H1 (cell line): ENCODE results near the gene CACNA2D4.

Experiments
- ASH2L ChIP-seq: fragments of 200-600, 300-600 bp; sonication (generic); IDR thresholded peaks from one replicate; pipeline ENCODE4 v1.7.1; 2017; ENCODE audit warnings: low read length
- CBX5 ChIP-seq: fragments of 300-800, 300-1000 bp; sonication (generic); IDR thresholded peaks from 2 replicates; pipeline ENCODE4 v1.7.1; 2016; ENCODE audit warnings: antibody characterized with exemption, low read length, low read depth
- CEBPB ChIP-seq: IDR thresholded peaks from 2 replicates; pipeline ENCODE4 v1.6.1; 2012; ENCODE audit warnings: low read depth, low read length
- CTCF ChIP-seq, 3 experiments: IDR thresholded peaks; 1 replicate in 2 of 3; 2 replicates in 1 of 3; pipeline versions ENCODE4 v1.5.1 to v1.6.1; 2011; ENCODE audit warnings: low read length in 3 of 3, mild to moderate bottlenecking in 3 of 3, inconsistent platforms in 2 of 3, low read depth in 1 of 3, moderate library complexity in 1 of 3; ENCODE audit not compliant: insufficient read depth in 1 of 3; ENCODE audit errors: control extremely low read depth in 1 of 3
- EZH2 ChIP-seq: fragments of 200-600 bp; sonication (generic); IDR thresholded peaks from 2 replicates; pipeline ENCODE4 v1.7.1; 2012; ENCODE audit warnings: low read depth, mild to moderate bottlenecking, moderate library complexity, low read length, inconsistent platforms; ENCODE audit not compliant: severe bottlenecking
- HDAC2 ChIP-seq, 2 experiments: fragments of 300-600 bp in 1 of 2; sonication (generic) in 1 of 2; IDR thresholded peaks; 2 replicates each; pipeline ENCODE4 v1.6.1; 2011 to 2012; ENCODE audit warnings: low read depth in 2 of 2, low read length in 2 of 2, mild to moderate bottlenecking in 2 of 2, moderate library complexity in 2 of 2, borderline replicate concordance in 1 of 2, inconsistent platforms in 1 of 2
- NANOG ChIP-seq: IDR thresholded peaks from 2 replicates; pipeline ENCODE4 v1.6.1; 2011; ENCODE audit warnings: low read length, low read depth, mild to moderate bottlenecking, inconsistent platforms; ENCODE audit not compliant: insufficient read depth, poor library complexity, severe bottlenecking
- POLR2A ChIP-seq, 2 experiments: IDR thresholded peaks; 1 replicate in 1 of 2; 2 replicates in 1 of 2; pipeline ENCODE4 v1.6.1; 2011; ENCODE audit warnings: low read depth in 2 of 2, low read length in 2 of 2, mild to moderate bottlenecking in 2 of 2; ENCODE audit errors: control extremely low read depth in 1 of 2
- TAF1 ChIP-seq: IDR thresholded peaks from 2 replicates; pipeline ENCODE4 v1.6.1; 2011; ENCODE audit warnings: mild to moderate bottlenecking, low read depth, low read length

- TF ChIP-seq CTCF (IDR thresholded peaks at IDR 0.05; ENCODE audit: control extremely low read depth in 1 of 3, insufficient read depth in 1 of 3, low read depth in 1 of 3, low read length in 3 of 3) (no peak), HDAC2 (IDR thresholded peaks at IDR 0.05; ENCODE audit: borderline replicate concordance in 1 of 2, low read depth in 2 of 2, low read length in 2 of 2) (no peak), POLR2A (IDR thresholded peaks at IDR 0.05; ENCODE audit: control extremely low read depth in 1 of 2, low read depth in 2 of 2, low read length in 2 of 2) (no peak), ASH2L (no peak), CBX5 (no peak), EZH2 (no peak), NANOG (no peak), CEBPB (no peak), TAF1 (no peak)
Measured at GRCh38 chr12:1842905-1843640, 75.4 kb downstream of the CACNA2D4 start.
